OCI-LY1 (cell line): Measurements from ENCODE around the gene MROH7.

Experiments used
- EZH2 ChIP-seq: fragments of 200-600 bp; sonication (generic), shearing (Covaris generic); IDR thresholded peaks from 2 replicates; pipeline ENCODE4 v1.8.0; 2017; ENCODE audit warnings: borderline replicate concordance, mixed run types, mild to moderate bottlenecking, antibody characterized with exemption, low read length, moderate library complexity, mixed read lengths
- TF ChIP-seq, protein P1 (sequence below): fragments of 200-600 bp; sonication (generic), shearing (Covaris generic); IDR thresholded peaks from 2 replicates; pipeline ENCODE4 v1.5.1; 2017; ENCODE audit warnings: mild to moderate bottlenecking, antibody characterized with exemption, low read length, moderate library complexity, mixed read lengths

DNA sequence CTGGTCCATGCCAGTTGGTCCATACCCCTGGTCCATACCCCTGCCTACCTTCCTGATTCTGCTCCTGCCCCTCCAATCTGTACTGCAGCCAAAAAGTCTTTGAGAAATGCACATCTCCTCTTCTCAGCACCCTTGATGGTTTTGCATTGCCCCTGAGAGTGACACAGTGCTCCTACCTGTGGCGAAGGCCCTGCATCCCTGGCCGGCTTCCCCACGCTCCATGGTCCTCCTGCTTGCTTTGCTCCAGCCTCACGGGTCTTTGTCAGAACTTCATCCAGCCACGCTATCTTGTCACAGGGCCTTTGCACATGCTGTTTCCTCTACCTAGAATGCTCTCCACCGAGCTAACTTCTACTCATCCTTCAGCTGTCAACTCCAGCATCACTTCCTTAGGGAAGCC lies 41.9 kb downstream of the MROH7 start:
- TF ChIP-seq, protein P1, sequence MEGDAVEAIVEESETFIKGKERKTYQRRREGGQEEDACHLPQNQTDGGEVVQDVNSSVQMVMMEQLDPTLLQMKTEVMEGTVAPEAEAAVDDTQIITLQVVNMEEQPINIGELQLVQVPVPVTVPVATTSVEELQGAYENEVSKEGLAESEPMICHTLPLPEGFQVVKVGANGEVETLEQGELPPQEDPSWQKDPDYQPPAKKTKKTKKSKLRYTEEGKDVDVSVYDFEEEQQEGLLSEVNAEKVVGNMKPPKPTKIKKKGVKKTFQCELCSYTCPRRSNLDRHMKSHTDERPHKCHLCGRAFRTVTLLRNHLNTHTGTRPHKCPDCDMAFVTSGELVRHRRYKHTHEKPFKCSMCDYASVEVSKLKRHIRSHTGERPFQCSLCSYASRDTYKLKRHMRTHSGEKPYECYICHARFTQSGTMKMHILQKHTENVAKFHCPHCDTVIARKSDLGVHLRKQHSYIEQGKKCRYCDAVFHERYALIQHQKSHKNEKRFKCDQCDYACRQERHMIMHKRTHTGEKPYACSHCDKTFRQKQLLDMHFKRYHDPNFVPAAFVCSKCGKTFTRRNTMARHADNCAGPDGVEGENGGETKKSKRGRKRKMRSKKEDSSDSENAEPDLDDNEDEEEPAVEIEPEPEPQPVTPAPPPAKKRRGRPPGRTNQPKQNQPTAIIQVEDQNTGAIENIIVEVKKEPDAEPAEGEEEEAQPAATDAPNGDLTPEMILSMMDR, result no peak
- no peak for TF ChIP-seq EZH2
